Body of pancreas (tissue), 4 donors: ENCODE measurements around the gene SHC4. TPM values are rescaled to one million over a fixed set of nuclear protein-coding genes. Genes with fewer than 3 reads are reported as not detected.
"Not testable (repeated sequence)": the region's sequence is repeated elsewhere in the genome, so short reads cannot be mapped to it uniquely, and the experiment has no call there.

Source experiments
- ATAC-seq: fragments of 150-250 bp; one replicate; pipeline ENCODE4 v1.9.1; 2016
- DNase-seq, 4 donors: peaks; one replicate each; pipeline ENCODE4 v3.0.0-alpha.2; 2019
- H3K27ac ChIP-seq, 4 donors: fragments of 200-600 bp; sonication (generic); 1 replicate in 3 of 4; 2 replicates in 1 of 4; pipeline versions ENCODE4 v1.5.1 to v1.6.1; 2016 to 2019; ENCODE audit warnings: mild to moderate bottlenecking in 1 of 4, mixed read lengths in 1 of 4, moderate library complexity in 1 of 4
- H3K27me3 ChIP-seq, 2 donors: fragments of 200-600 bp; sonication (generic); one replicate each; pipeline ENCODE4 v1.6.0; 2016; ENCODE audit warnings: mild to moderate bottlenecking in 1 of 2
- H3K36me3 ChIP-seq, 2 donors: fragments of 200-600 bp; sonication (generic); replicated peaks in 1 of 2; 2 replicates each; pipeline ENCODE4 v1.5.1; 2016; ENCODE audit warnings: low read depth in 2 of 2; ENCODE audit not compliant: insufficient read depth in 1 of 2
- H3K4me1 ChIP-seq: fragments of 200-600 bp; sonication (generic); one replicate; pipeline ENCODE4 v1.6.0; 2016
- H3K4me3 ChIP-seq, 2 donors: fragments of 200-600 bp; sonication (generic); 1 replicate in 1 of 2; 2 replicates in 1 of 2; pipeline ENCODE4 v1.5.1; 2016 to 2019
- H3K9me3 ChIP-seq, 3 donors: fragments of 200-600 bp; sonication (generic); 1 replicate in 2 of 3; 2 replicates in 1 of 3; pipeline ENCODE4 v1.5.1; 2016
- CTCF ChIP-seq, 7 experiments: fragments of 450-650 bp in 4 of 7; fragments of 200-600 bp in 3 of 7; sonication (generic) in 3 of 7; IDR thresholded peaks; one replicate each; pipeline ENCODE4 v1.5.1; 2016 to 2019; ENCODE audit warnings: antibody characterized with exemption in 7 of 7
- POLR2A ChIP-seq, 3 donors: fragments of 450-650 bp; IDR thresholded peaks; one replicate each; pipeline ENCODE4 v1.6.1; 2016; ENCODE audit warnings: antibody characterized with exemption in 3 of 3, mild to moderate bottlenecking in 2 of 3
- WGBS, 2 donors: methylation state at CpG; one replicate each; pipeline ENCODE4 v1.1.5; 2017; 5-methylcytosine and 5-hydroxymethylcytosine counted together
- intact Hi-C: fragments of 100-400 bp; cut with DNase I; formaldehyde crosslinking; loops from one replicate; pipeline ENCODE4 v1.15.1; 2023
- total RNA-seq, 2 donors: library from RNA; depleted of rRNA; stranded (reverse); fragments of >200 nt; gene quantifications; one replicate each; pipeline ENCODE4 v1.1.0, GENCODE V29; 2016

Gene SHC4
- total RNA-seq, 2 donors from 2014 or later, result 0.78 TPM; not detected in 1

GRCh38 chr15:48972750-48973503 lies 9.2 kb upstream of the SHC4 start:
- Histone ChIP-seq H3K4me1 (peaks cover 10% of the 10 kb centered on the region), H3K9me3 (no peaks in the 10 kb centered on the region), H3K4me3 (no peak overlapping the region), H3K36me3 (no peaks in the 10 kb centered on the region), H3K27ac (no peak overlapping the region), H3K27me3 (no peaks in the 10 kb centered on the region)
- TF ChIP-seq CTCF (IDR thresholded peaks at IDR 0.05), result no peak
- no peak for TF ChIP-seq POLR2A (IDR thresholded peaks at IDR 0.05)
- WGBS, 2 donors, result 82 to 87% methylated on average over 21 to 35 of the region's 35 CpGs
- DNase-seq (no peak), ATAC-seq (no peak)
- intact Hi-C loops, result no loop called here

- H3K4me3 ChIP-seq, intact Hi-C loops, H3K36me3 ChIP-seq, H3K9me3 ChIP-seq, H3K4me1 ChIP-seq, ATAC-seq, H3K27me3 ChIP-seq, DNase-seq, H3K27ac ChIP-seq: not testable (repeated sequence)
- 56 to 76% methylated on average over 1 of the region's 1 CpG for WGBS, 2 donors
Observed at GRCh38 chr15:48970926-48971325, 7.2 kb upstream of the SHC4 start.

- Histone ChIP-seq H3K27ac (no peak overlapping the region), H3K36me3 (no peaks in the 10 kb centered on the region), H3K27me3 (peaks cover 0 to 15% of the 10 kb centered on the region in 2 donors), H3K9me3 (no peaks in the 10 kb centered on the region), H3K4me1 (peaks cover 13% of the 10 kb centered on the region), H3K4me3 (no peak overlapping the region)
- DNase-seq (no peak), ATAC-seq (no peak)
- 68 to 72% methylated on average over 4 of the region's 4 CpGs for WGBS, 2 donors
- no peak for TF ChIP-seq POLR2A (IDR thresholded peaks at IDR 0.05)
- TF ChIP-seq CTCF (IDR thresholded peaks at IDR 0.05), result no peak
- intact Hi-C loops, result no loop called here
Observed at GRCh38 chr15:48968066-48968465, 4.3 kb upstream of the SHC4 start.

- intact Hi-C loops, result no loop called here
Observed at GRCh38 chr15:48967336-48967735, 3.6 kb upstream of the SHC4 start.

More at GRCh38 chr15:48967336-48967735, 3.6 kb upstream of the SHC4 start:
- no peaks in the 10 kb centered on the region for H3K36me3 ChIP-seq
- DNase-seq (no peak), ATAC-seq (no peak)
- H3K4me3 ChIP-seq, result no peak overlapping the region
- no peak overlapping the region for H3K27ac ChIP-seq
- H3K9me3 ChIP-seq, result no peaks in the 10 kb centered on the region
- peaks cover 19% of the 10 kb centered on the region for H3K4me1 ChIP-seq
- TF ChIP-seq CTCF (IDR thresholded peaks at IDR 0.05) (no peak), POLR2A (IDR thresholded peaks at IDR 0.05) (no peak)
- H3K27me3 ChIP-seq, result peaks cover 0 to 19% of the 10 kb centered on the region in 2 donors
